Measurements from ENCODE around the gene LDLRAP1. TPM values are rescaled to one million over a fixed set of nuclear protein-coding genes. Genes with fewer than 3 reads are reported as not detected.
"Not testable (repeated sequence)": the region's sequence is repeated elsewhere in the genome, so short reads cannot be mapped to it uniquely, and the experiment has no call there.

LDLRAP1 gene
- total RNA-seq, 1 experiment from 2014 or later = 47.0 TPM

DNA sequence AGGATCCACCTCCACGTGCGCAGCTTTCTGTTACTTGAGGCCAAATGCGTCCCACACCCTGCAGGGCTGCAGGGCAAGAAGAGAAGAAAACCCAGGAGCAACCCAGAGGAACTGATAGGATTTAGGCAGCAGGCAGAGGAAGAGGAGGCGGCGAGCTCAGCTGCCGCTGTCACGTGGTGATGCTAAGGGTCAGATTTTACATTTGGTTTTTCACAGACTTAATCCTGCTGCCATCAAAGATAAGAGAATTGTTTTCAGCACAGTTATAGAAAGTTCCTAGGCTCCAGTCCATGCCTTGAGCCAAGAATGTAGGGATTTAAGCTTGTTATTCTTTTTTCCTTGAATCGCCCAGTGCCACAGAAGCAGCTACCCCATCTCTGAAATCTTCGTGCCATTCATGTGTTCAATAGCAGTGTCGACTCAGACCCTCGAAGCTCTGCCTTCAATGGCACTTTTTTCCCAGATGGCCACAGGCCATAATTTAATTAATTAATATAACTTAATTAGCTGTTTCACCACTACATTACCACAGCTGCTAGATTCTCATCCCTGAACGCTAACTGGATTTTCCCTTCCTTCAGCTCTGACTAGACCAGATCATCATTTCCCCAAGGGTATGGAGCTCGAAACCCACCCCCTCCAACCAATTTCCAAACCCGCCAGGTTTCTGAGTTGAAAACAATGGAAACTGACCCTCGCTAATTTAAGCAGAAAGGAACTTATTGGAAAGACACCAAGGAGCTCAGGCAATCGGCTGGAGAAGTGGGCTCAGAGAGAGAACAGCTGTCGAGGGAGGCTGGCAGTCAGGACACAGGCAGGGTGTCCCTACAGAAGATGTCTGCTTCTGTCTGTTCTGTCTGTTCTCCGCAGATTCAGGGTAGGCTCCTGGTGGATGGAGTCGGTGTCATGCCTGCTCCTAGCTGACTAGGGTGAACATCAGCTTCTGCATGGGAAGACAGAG, 36.2 kb downstream of the LDLRAP1 start:
- H3K27me3 ChIP-seq (ENCODE audit: control insufficient read depth, insufficient read depth, low read length) = no peaks in the 10 kb centered on the region
- DNase-seq = no peak
- no peak overlapping the region for H3K4me3 ChIP-seq (ENCODE audit: insufficient read depth, low read depth, low read length)

DNA sequence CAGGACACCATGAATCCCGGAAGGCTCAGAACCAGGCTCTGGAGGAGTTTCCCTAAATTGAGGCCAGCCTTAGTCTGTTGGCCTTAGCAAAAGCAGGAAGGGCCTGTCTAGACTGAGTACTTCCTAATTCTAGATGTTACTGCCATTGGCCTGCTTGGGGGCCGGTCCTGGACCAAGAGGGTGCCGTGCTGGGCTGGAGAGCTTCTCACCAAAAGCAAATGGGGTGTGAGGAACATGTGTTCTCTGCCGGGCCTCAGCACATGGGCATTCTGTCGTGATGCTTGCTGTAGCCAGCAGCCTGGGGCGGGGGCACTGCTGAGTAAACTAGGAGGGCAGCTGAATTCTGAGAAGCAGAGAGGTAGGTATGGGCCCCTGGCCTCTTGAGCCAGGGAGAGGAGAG, 37.5 kb downstream of the LDLRAP1 start:
- H3K4me3 ChIP-seq (ENCODE audit: insufficient read depth, low read depth, low read length) = no peak overlapping the region
- H3K27me3 ChIP-seq (ENCODE audit: control insufficient read depth, insufficient read depth, low read length) = no peaks in the 10 kb centered on the region
- H3K36me3 ChIP-seq (replicated peaks; ENCODE audit: control insufficient read depth, insufficient read depth, low read length) = no peaks in the 10 kb centered on the region
- DNase-seq = peak; percentile 80

More for the DNA sequence above, 36.2 kb downstream of the LDLRAP1 start:
- H3K36me3 ChIP-seq (replicated peaks; ENCODE audit: control insufficient read depth, insufficient read depth, low read length) = no peaks in the 10 kb centered on the region

DNA sequence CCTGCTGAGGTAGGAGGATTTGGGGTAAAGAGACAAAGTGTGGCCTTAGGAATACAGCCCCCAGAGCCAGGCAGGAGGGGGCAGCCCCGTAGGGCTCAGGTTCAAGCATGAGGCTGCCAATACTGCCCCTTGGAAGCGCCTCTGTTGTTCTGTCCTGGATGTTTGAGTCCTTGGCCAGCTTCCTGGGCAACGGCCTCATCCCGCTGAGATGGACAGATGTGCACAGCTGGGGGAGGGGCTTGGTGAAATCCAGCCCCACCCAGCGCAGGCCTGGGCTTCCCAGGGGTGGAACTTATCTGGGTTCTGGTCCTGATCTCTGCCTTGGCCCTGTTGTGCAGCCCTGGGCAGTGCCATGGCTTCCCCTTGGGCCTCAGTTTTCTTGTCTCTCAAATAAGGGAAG, 38.4 kb downstream of the LDLRAP1 start:
- H3K36me3 ChIP-seq (replicated peaks; ENCODE audit: control insufficient read depth, insufficient read depth, low read length) = no peaks in the 10 kb centered on the region
- H3K4me3 ChIP-seq (ENCODE audit: insufficient read depth, low read depth, low read length) = no peak overlapping the region
- DNase-seq = peak; percentile 26
- H3K27me3 ChIP-seq (ENCODE audit: control insufficient read depth, insufficient read depth, low read length) = no peaks in the 10 kb centered on the region

DNA sequence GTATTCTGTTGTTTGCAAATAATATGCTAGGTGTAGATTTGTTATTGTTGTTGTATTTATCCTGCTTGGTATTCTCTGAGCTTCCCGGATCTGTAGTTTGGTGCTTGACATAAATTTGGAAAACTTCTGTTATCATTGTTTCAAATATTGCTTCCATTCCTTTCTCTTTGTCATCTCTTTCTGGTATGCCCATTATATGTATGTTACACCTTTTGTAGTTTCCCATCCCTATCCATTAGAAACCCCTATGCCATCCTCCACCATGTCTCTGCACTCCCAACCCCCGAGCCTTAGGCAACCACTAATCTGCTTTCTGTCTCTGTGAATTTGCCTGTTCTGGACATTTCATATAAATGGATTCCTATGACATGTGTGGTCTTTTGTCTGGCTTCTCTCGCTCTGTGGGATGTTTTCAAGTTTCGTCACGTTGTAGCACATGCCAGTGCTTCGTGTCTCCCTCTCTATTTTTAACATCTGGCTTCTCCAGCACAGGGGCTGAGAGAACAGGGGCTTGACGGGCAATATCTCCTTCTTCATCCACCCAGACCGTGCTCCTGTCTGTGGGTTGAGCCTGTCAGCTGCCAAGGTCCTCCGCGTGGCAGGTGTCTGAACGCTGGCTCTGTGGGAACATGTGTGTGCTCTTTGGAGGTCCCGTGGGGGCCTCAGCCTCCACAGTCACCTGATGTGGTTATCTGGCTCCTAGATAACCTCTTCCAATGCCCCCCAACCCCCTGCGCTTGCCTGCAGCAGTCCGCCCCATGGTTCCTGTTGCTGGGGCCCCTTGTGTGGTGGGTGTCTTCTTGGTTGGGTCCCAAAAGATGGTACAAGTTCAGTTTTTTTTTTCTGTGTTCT, 40.3 kb downstream of the LDLRAP1 start:
- no peak for DNase-seq
- Histone ChIP-seq H3K27me3 (ENCODE audit: control insufficient read depth, insufficient read depth, low read length) (no peaks in the 10 kb centered on the region), H3K4me3 (ENCODE audit: insufficient read depth, low read depth, low read length) (no peak overlapping the region), H3K36me3 (replicated peaks; ENCODE audit: control insufficient read depth, insufficient read depth, low read length) (no peaks in the 10 kb centered on the region)

DNA sequence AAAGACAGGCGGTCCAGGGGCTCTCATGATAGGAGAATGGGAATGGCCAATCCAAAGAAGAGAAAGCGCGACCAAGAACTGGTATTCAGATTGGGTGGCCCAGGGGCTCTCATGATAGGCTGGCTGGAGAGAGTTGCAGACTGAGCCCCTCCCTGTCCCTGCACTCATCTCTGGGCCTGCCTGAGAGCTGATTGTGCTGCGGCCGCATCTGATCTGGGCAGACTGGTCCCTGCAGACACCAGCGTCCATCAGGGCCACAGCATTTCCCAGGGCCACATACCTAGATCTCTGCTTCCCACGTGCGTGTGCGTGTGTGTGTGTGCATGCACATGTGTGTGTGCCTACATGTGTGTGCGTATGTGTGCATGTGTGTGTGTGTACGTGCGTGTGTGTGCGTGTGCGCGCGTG, 42.8 kb downstream of the LDLRAP1 start:
- Histone ChIP-seq H3K36me3 (replicated peaks; ENCODE audit: control insufficient read depth, insufficient read depth, low read length) (no peaks in the 10 kb centered on the region), H3K4me3 (ENCODE audit: insufficient read depth, low read depth, low read length) (peak overlapping the region; percentile 21), H3K27me3 (ENCODE audit: control insufficient read depth, insufficient read depth, low read length) (no peaks in the 10 kb centered on the region)
- DNase-seq = peak; percentile 93

DNA sequence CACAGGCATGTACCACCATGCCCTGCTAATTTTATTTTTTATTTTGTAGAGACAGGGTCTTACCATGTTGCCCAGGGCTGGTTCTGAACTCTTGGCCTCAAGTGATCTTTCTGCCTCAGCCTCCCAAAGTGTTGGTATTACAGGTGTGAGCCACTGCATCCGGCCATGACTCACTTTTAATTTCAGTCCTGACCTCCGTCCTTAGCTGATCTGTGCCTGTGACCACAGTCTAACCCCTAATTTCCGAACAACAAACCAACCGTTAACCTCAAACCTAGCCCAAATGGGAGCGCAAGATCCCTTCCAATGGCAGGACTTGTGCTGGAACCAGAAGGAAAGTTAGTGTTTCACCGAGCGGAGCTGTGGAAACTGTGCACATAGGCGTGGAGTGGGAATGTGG, 43.9 kb downstream of the LDLRAP1 start:
- no peaks in the 10 kb centered on the region for H3K27me3 ChIP-seq (ENCODE audit: control insufficient read depth, insufficient read depth, low read length)
- H3K4me3 ChIP-seq (ENCODE audit: insufficient read depth, low read depth, low read length) = no peak overlapping the region
- no peaks in the 10 kb centered on the region for H3K36me3 ChIP-seq (replicated peaks; ENCODE audit: control insufficient read depth, insufficient read depth, low read length)
- DNase-seq = no peak

DNA sequence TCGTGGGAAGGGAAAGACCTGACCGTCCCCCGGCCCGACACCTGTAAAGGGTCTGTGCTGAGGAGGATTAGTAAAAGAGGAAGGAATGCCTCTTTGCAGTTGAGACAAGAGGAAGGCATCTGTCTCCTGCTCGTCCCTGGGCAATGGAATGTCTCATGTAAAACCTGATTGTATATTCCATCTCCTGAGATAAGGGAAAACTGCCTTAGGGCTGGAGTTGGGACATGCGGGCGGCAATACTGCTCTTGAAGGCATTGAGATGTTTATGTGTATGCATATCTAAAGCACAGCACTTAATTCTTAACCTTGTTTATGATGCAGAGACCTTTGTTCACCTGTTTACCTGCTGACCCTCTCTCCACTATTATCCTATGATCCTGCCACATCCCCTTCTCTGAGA, 44.8 kb downstream of the LDLRAP1 start:
- not testable (repeated sequence) for H3K27me3 ChIP-seq (ENCODE audit: control insufficient read depth, insufficient read depth, low read length); H3K36me3 ChIP-seq (replicated peaks; ENCODE audit: control insufficient read depth, insufficient read depth, low read length); DNase-seq; H3K4me3 ChIP-seq (ENCODE audit: insufficient read depth, low read depth, low read length)

DNA sequence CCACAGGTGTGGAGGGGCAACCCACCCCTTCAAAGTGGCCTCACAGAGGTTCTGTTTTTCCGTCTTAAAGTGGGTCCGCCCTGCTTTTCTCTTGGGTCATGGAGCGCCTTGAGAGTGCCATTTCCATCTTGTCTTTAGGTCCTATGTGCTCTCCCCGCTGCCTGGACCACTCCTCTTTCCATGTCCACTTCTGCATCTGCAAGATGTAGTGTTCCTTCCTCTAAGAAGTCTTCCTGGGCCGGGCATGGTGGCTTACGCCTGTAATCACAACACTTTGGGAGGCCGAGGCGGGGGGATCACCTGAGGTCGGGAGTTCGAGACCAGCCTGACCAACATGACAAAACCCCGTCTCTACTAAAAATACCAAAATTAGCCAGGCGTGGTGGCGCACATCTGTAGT, 45.4 kb downstream of the LDLRAP1 start:
- not testable (repeated sequence) for H3K4me3 ChIP-seq (ENCODE audit: insufficient read depth, low read depth, low read length); H3K36me3 ChIP-seq (replicated peaks; ENCODE audit: control insufficient read depth, insufficient read depth, low read length); H3K27me3 ChIP-seq (ENCODE audit: control insufficient read depth, insufficient read depth, low read length); DNase-seq

DNA sequence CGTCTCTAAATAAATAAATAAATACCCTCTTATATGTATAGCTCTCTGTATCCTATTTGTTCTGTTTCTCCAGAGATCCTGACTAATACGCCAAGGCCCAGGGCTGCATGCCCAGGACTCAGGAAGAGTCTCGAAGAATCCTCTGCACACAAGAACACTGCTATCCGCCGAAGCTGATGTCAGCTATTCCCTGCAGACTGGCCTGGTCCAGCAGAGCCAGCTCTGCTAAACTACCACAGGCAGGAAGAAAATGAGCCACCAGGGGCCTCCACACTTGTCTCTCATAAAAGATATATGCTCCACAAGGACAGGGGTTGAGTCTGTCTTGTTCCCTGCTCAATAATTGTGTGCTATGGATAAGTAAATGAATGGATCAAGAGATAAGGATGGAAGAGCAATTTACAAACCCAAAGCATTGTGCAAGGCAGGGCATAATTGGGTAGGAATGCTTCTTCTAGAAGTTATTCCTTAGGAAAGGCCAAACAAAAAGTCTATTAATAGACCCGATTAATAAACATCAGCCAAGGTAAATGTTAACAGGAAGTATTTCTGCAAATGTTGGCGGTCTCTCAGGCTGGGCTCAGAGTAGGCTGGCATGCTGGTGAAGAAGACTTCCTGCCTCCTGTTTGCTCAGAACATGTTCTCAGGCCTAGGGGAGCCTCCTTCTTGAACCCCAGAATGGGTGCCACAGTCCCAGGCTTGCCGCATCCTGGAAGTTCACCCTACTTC, 46.9 kb downstream of the LDLRAP1 start:
- Histone ChIP-seq H3K4me3 (ENCODE audit: insufficient read depth, low read depth, low read length) (no peak overlapping the region), H3K36me3 (replicated peaks; ENCODE audit: control insufficient read depth, insufficient read depth, low read length) (no peaks in the 10 kb centered on the region), H3K27me3 (ENCODE audit: control insufficient read depth, insufficient read depth, low read length) (no peaks in the 10 kb centered on the region; the same call in 1 of the 2 replicates)
- DNase-seq = no peak

DNA sequence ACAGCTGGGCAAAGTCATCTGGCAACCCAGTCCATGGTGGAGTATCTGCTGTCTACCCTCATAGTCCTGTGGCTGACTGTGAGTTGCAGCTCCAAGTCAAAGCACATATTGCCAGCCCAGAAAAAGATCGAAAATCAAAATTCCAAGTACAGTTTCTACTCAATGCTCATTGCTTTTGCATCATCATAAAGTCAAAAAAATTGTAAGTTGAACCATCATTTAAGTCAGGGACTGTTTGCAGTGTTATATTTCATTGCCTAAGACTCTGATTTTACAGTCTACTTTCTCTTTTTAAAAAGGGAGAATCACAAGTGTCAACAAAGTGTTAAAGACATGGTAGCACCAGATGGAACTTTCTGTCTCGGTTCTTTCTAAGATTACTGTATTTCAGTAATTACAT, 50.5 kb downstream of the LDLRAP1 start:
- DNase-seq = no peak
- H3K4me3 ChIP-seq (ENCODE audit: insufficient read depth, low read depth, low read length) = no peak overlapping the region
- H3K27me3 ChIP-seq (ENCODE audit: control insufficient read depth, insufficient read depth, low read length) = no peaks in the 10 kb centered on the region; the same call in 1 of the 2 replicates
- H3K36me3 ChIP-seq (replicated peaks; ENCODE audit: control insufficient read depth, insufficient read depth, low read length) = no peaks in the 10 kb centered on the region

DNA sequence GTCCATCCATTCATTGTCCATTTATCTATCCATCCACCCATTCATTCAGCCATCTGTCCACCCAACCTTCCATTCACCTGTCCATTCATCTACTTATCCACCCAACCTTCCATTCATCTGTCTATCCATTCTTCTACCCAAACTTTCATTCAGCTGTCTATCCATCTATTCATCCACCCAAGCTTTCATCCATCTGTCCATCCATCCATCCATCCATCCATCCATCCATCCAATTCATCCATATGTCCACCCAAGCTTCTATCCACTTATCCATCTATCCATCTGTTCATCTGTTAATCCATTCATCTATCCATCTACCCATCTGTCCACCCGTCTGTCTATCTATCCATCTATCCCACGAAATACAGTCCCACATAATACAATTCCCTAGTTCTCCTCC, 51.6 kb downstream of the LDLRAP1 start:
- Histone ChIP-seq H3K4me3 (ENCODE audit: insufficient read depth, low read depth, low read length) (no peak overlapping the region), H3K36me3 (replicated peaks; ENCODE audit: control insufficient read depth, insufficient read depth, low read length) (no peaks in the 10 kb centered on the region), H3K27me3 (ENCODE audit: control insufficient read depth, insufficient read depth, low read length) (no peaks in the 10 kb centered on the region; the same call in 1 of the 2 replicates)
- no peak for DNase-seq

DNA sequence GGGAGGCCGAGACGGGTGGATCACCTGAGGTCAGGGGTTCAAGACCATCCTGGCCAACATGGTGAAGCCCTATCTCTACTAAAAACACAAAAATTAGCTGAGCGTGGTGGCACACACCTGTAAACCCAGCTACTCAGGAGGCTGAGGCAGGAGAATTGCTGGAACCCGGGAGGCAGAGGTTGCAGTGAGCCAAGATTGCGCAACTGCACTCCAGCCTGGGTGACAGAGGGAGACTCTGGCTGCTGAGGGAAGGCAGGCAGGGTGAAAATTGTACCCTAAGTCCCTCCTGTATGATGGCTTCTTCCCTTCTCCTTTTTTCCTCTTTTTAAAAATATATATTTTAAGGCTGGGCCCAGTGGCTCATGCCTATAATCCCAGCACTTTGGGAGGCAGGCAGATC, 53.2 kb downstream of the LDLRAP1 start:
- not testable (repeated sequence) for H3K4me3 ChIP-seq (ENCODE audit: insufficient read depth, low read depth, low read length); DNase-seq; H3K36me3 ChIP-seq (replicated peaks; ENCODE audit: control insufficient read depth, insufficient read depth, low read length); H3K27me3 ChIP-seq (ENCODE audit: control insufficient read depth, insufficient read depth, low read length)

DNA sequence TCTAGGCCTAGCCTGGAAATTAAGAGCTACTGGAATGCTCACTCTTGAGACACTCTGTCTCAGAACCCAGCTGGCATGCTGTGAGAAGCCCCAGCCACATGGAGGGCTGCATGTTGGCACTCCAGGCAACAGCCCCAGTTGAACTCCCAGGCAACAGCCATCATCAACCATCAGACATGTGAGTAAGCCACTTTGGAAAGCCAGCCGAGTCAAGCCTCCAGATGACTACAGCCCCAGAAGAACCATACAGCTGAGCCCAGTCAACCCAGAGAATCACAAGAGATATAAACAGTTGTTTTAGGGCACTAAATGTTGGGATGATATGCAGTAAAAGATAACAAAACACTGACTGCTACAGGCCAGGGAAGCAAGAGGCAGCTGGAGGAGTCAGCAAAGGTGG, 55.5 kb downstream of the LDLRAP1 start:
- DNase-seq = no peak
- Histone ChIP-seq H3K4me3 (ENCODE audit: insufficient read depth, low read depth, low read length) (no peak overlapping the region), H3K36me3 (replicated peaks; ENCODE audit: control insufficient read depth, insufficient read depth, low read length) (no peaks in the 10 kb centered on the region), H3K27me3 (ENCODE audit: control insufficient read depth, insufficient read depth, low read length) (peaks cover 1% of the 10 kb centered on the region)

DNA sequence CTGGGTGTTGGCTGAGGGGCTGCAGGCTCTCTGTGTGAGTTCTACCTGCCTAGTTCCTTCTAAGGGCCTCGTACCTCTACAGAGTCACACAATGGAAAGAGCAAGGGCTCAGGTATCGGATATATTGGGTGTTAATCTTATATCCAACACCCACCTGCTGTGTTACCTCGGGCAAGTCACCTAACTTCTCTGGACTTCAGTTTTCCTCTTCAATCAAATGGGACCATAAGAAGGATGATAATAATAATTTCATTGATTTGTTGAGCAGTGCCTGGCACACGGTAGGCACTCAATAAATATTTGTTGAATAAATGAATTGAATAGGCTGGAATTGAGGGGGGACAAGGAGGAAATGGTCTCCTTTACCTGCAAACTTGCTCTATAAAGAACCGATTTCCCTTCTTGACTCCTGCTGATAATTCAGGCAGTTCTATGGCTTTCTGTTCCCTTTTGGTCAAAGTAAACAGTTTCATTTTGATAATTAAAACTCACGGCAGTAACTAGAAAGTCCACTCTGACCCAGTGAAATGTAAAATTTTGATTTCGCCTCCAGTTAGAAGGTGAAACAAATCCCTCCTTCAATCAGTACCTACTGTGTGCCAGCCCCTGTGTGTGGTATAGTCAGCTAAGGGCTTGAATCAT, 56.7 kb downstream of the LDLRAP1 start:
- DNase-seq = no peak
- no peak overlapping the region for H3K4me3 ChIP-seq (ENCODE audit: insufficient read depth, low read depth, low read length)
- peaks cover 1% of the 10 kb centered on the region for H3K27me3 ChIP-seq (ENCODE audit: control insufficient read depth, insufficient read depth, low read length)
- no peaks in the 10 kb centered on the region for H3K36me3 ChIP-seq (replicated peaks; ENCODE audit: control insufficient read depth, insufficient read depth, low read length)
